Measurements from ENCODE around the gene UGT3A2.
"Not testable (repeated sequence)": the region's sequence is repeated elsewhere in the genome, so short reads cannot be mapped to it uniquely, and the experiment has no call there.

DNA sequence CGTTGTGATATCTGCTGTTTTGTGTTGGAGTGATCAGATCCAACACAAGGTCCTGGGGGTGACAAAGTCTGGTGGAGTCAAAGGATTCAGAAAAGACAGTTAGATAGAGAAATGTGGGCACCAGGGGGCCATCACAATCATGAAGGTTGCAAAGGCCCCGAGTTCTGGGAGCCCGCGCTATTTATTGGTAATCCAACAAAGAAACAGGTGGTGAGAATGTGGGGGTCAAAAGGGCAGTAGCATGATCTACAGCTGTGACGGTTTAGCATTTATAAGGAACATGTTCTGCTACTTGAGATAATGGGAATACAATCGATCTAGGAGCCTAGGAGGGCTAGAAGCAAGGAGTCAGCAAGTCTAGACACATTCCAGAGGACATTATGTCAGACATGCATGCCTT lies 44.4 kb downstream of the UGT3A2 start:
- TF ChIP-seq, protein P1, sequence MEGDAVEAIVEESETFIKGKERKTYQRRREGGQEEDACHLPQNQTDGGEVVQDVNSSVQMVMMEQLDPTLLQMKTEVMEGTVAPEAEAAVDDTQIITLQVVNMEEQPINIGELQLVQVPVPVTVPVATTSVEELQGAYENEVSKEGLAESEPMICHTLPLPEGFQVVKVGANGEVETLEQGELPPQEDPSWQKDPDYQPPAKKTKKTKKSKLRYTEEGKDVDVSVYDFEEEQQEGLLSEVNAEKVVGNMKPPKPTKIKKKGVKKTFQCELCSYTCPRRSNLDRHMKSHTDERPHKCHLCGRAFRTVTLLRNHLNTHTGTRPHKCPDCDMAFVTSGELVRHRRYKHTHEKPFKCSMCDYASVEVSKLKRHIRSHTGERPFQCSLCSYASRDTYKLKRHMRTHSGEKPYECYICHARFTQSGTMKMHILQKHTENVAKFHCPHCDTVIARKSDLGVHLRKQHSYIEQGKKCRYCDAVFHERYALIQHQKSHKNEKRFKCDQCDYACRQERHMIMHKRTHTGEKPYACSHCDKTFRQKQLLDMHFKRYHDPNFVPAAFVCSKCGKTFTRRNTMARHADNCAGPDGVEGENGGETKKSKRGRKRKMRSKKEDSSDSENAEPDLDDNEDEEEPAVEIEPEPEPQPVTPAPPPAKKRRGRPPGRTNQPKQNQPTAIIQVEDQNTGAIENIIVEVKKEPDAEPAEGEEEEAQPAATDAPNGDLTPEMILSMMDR (IDR thresholded peaks at IDR 0.05): not testable (repeated sequence)
- not testable (repeated sequence) for TF ChIP-seq POLR2A, POLR2AphosphoS5 (IDR thresholded peaks at IDR 0.05)

All from prostate gland (tissue), 2 donors.